Kidney capillary endothelial cell (primary cell): ENCODE data around the gene TMEM237.

ENCODE experiments used
- DNase-seq: peaks from one replicate; pipeline ENCODE4 v3.0.0-alpha.2; 2018; ENCODE audit warnings: low spot score

The TMEM237 gene

DNA sequence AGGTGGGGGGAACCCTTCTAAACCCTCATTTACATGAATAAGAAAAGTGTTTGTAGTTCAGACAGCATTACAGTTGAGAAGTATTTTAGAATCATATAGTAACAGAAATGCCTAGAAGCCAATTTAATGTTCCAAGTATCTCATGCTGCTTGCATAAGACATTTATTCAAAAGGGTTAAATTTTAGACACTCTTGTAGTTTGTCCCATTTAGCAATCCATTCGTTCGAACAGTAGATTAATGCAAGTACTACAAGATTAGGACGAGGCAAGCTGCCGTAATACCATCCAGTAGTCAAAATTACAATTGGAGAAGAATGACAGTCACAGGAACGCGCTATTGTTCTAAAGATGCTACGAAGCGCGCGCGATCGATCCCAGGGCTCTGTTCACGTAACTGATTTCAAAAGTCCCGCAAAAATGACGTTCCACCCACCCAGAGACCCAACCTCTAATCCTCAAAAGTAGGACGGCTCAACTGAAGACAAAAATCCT lies 1.2 kb downstream of the TMEM237 start:
- DNase-seq, result peak; percentile 50

DNA sequence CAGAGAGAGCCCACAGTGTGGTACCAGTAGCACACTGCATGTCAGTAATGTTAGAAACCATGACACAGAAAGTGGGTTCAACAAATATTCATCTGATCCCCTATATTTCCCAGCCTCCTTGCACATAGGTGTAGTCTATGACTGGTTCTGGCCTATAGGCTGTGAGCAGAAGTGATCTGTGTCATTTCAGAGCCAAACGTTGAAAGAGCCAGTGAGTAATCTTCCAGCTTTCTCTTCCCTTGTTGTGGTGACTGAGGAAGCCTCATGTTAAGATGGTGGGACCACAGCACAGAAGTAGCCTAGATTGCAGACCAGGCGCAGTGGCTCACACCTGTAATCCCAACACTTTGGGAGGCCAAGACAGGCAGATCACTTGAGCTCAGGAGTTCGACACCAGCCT lies 4.1 kb downstream of the TMEM237 start:
- DNase-seq, result no peak

DNA sequence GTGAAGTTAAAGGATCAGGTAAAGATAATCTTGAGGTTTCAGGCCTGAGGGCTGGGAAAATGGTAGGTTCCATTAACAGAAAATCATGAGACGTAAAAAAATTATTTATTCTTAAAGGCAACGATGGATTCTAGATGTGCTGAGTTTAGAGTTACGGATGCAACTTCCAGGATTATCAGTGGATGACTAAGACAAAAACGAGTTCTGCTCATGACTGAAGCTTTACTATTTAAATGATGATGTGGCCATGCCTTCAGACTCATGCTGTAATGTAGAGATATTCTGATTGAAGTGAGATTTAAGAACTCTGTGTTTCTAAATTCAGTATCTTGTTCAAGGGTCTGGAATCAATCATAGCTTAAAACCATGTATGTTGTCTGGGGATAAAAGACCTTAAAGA lies 5.0 kb downstream of the TMEM237 start:
- no peak for DNase-seq

DNA sequence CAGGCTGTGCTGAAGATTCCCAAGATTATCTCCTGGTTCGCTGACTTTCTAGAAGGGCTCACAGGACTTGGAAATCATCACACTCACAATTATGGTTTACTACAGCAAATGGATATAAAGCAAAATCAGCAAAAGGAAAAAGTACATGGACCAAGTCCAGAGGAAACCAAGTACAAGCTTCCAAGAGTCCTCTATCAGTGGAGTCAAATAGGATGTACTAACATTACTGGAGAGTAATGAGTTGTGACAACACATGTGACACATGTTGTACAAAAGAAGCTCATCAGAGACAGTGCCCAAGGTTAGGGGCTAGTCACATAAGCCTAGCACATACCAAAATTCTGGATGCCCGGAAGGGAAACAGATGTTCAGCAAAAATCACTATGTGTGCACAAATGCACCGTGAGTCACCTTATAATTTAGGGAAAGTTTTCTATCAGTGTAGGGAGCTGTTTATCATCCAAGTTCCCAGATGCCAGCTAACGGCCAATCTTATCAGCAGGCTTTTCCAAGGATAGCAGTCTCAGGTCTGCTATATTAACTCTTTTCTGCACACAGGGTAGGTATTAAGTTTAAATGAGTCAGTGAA lies 9.5 kb downstream of the TMEM237 start:
- DNase-seq, result no peak

DNA sequence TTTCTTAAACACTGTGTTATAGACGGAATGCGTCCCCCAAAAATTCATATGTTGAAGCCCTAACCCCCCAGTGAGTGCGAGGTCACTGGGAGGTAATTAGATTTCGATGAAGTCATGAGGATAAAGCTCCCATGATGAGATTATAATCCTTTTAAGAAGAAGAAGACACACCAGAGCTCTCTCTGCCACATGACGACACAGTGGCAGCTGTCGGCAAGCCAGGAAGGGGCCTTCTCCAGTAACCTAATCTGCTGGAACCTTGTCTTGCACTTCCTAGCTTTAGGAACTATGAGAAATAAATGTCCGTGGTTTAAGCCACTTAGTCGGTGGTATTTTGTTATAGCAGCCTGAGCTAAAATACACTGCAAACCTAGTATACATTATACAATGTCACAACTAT lies 12.3 kb downstream of the TMEM237 start:
- DNase-seq, result no peak

DNA sequence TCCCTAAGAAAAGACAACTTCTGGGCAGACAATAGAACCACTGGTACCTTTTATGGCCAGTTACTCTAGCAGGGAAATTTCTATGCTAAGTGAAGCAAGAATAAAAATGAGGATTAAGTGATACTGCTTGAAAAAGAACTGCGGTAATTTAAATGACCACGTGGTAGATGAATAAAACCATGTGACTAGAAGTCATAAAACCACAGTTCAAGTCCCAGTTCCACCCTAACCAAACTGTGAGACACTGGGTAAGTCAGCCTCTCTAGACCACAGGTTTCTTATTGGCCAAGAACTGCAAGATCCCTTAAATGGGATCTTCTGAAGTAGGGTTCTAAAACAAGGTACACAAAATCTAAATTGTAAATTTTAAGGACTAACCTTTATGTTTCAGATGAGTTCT lies 12.7 kb downstream of the TMEM237 start:
- DNase-seq, result no peak

DNA sequence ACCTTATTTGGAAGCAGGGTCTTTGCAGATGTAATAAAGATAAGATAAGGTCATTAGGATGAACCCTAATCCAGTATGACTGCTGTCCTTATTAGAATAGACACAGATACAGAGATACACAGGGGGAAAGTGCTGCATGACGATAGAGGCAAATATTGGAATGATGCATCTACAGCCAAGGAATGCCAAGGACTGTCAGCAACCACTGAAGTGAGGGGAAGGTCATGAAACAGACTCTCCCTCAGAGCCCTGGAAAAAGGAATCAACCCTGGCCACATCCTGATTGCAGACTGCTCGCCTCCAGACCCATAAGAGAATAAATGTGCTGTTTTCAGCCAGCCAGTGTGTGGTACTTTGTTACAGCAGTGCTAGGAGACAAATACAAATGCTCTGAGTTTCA lies 14.8 kb downstream of the TMEM237 start:
- DNase-seq, result no peak

DNA sequence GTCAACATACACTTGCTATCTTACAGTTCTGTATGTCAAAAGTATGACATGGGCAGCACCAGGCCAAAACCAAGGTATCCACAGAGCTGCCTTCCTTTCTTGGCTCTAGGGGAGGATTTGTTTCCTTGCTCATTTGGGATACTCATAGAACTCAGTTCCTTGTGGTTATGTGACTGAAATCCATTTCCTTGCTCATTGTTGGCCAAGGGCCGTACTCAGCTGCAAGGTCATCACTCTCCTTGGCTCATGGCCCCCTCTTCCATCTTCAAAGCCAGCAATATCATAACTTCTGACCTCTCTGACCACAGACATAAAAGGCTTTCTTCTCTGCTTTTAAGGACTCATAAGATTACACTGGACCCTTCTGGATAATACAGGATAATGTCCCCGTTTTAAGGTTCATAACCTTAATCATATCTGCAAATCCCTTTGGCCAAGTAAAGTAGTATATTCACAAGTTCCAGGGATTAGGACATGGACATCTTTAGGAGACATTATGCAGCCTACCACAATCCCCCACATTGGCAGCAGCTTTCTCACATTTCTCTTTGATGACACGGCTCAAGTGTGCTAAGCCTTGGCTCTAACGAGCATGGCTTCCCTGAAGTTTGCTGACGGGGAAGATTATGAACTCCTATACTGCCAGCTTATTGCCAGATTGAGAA lies 20.9 kb downstream of the TMEM237 start:
- DNase-seq, result no peak

DNA sequence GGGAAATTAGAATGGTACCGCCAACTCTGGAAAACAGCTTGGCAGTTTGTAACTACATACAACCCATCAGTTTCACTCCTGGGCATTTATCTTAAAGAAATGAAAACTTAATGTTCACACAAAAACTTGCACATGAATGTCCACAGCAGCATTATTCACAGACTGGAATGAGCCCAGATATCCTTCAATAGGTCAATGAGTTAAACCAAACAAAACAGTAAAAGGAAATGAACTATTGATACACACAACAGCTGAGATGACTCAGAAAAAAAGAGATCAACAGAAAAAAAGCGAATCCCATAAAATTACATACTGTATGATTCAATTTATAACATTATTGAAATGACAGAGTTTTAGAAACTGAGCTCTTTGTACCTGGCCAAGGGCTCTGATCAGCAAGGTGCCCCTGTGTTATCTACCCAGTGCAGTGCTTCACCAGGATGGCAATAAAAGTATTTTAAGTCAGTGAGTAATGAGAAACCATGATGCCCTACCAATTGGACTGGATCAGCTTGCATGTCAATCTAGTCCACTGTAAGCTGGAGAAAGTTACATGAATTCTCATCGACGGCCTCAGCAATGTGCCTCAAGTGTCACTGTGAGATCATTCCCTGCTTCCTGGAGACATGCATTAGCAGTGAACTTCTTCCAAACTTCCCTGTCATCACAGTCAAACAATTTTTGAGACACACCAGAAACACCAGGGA lies 21.9 kb downstream of the TMEM237 start:
- peak; percentile 16 for DNase-seq

DNA sequence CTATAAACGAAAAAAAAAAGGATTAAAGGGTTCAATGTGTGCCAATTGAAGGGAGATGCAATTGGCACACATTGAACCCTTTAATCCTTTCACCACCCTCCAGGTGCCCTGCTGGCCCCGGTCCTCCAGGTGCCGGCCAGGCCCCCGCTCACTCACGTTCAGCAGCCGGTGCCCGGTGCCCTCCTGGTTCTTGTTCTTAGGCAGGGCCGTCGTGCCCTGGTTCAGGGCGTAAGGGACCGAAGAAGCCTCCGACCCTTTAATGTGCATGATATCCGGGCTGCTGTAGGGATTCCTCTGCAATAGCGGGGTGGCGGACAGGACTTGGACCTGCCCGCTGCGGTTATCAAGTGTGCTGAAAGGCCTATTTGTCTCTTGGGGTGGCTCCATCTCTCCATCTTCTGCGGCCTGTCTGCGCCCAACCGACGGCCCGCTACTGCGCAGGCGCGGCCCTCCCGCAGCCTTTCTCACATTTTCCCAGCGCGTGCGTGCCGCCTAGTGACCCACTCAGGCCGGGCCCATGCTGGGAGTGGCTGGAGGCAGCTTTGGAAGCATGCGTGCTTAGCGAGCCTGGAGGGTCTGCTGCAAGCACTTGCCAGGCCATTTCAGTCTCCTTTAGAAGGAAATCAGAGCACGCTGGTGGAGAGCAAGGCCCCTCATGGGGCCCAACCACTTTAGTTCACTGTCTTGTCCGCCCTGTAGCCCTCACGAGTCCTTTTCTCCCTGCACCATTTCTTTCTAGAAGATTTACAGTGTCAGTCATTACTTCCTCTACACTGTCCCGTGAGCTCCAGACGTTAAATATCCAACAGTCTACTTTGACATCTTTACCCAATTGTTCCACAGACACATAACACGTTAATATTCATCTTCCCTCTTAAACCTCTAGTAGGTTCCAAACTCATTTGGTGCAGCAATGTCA lies 24.3 kb downstream of the TMEM237 start:
- DNase-seq, result peak; percentile 32

DNA sequence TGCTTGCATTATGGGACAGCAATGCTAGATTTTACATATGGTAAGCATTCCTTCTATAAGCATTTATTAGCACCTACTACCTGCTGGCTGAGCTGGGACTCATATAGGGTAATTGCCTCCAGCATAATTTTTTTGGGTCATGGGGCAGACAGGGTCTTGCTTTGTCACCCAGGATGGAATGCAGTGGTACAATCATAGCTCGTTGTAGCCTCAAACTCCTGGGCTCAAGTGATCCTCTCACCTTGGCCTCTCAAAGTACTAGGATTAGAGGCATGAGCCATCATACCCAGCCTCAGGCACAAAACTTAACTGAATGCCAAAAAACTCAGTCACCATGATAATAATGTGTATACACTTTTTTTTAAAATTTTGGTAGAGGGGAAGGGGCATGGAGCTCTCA lies 35.3 kb downstream of the TMEM237 start:
- no peak for DNase-seq

DNA sequence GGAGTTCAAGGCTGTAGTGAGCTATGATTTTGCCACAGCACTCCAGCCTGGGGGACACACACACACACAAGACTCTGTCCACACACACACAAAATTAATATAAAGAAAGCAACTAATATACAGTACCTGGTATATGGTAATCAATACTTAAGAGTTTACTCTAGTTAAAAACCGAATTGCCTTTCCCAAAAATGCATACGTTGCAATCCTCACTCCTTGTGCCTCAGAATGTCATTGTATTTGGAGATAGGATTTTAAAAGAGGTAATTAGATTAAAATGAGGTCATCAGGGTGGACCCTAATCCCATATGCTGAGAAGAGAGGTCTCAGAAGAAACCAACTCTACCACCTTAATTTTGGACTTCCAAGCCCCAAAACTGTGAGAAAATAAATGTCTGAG lies 35.7 kb downstream of the TMEM237 start:
- no peak for DNase-seq

DNA sequence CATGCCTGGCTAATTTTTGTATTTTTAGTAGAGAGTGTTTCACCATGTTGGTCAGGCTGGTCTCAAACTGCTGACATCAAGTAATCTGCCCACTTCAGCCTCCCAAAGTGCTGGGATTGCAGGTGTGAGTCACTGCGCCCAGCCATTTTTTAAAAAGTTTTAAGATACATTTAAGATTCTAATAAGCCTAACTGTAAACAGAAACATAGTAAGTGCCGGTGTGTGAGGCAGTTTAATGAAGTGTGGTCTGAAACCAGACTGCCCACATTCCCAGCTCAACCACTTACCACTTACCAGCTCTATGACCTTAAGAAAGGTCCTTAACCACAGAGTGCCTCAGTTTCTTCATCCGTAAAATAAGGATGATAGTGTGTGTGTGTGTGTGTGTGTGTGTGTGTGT lies 42.4 kb downstream of the TMEM237 start:
- DNase-seq, result no peak

DNA sequence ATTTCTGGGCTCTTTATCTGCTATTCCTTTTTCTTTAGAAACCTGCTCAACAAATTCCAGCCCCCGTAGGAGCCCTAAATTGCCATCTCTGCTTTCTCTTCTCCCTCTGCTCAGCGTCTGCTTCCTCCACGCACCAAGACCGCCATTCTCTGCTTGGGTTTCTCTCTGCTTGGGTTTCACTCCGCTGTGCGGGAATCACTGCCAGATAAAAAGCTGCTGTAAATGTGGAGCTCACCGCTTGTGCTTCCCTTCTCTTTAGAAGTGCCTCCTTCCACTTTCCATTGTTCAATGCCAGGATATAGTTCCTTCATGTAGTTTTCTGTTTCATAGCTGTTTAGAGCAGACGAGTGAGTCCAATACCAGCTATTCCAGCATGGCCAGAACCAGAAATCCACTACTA lies 45.9 kb downstream of the TMEM237 start:
- DNase-seq, result no peak

DNA sequence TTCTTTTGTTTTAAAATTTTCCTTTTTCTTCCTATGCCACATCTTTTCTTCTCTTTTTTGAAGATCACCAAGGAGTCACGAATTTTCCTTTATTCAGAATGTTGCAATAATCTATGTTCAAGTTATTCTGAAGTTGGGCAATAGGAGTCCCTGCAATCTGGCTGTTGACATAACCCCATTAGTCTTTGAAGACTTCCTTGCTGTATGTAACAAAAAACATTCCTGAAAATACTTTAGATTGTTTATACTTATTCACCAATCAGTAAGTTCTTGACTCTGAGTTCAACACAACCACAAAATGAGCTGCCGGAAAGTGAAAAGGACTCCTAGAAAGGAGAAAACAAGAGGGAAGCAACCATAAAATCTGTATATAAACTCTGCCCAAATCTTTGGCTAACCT lies 62.8 kb downstream of the TMEM237 start:
- no peak for DNase-seq

DNA sequence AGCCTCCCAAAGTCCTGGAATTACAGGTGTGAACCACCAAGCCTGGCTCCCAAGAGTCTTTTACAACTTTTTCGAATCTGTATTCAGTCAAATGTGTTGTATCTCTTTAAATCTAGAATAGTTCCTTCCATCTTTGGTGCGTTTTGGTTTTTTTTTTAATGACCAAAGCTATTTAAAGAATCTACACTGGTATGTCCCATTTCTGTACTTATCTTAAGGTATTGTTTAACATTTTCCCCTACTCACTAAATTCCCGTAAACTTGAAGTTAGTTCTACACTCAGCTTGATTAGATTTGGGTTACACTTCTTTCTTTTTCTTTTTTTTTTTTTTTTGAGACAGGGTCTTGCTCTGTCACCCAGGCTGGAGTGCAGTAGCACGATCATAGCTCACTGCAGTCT lies 63.8 kb downstream of the TMEM237 start:
- DNase-seq, result no peak

DNA sequence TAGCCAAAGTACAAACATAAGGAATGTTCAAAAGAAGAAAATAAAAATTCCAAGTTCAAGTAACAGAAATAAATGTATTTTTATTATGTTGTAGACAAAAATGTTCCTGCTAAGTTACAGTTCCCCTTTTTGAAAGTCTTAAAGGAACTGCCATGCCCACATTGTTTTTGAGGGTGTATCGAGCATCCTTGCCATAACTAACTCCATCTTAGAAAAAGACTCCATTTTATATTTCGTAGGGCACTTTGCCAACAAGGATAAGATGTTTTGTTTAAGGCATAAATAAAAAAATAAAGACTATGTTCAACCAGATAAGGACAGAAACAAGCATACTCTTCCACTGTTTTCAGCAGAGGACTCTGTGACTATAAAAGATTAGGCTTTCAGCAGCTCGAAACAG lies 67.3 kb downstream of the TMEM237 start:
- DNase-seq, result no peak

DNA sequence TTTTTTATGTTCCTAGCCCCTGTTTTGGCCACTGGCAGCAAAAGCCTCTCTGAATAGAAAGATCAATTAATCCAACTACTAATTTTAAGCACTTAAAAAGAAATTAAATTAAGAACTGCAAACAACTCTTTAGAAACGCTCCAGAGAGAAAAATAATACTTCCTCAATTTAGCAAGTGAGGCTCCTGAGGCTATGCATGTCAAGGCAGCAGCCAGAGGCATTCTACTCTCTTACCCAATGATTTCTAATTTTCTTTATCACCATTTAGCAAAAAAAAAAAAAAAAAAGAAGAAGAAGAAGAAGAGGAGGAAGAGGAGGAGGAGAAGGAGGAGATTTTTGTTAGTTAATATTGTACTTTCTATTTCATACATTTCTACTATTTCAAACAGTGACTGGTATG lies 68.5 kb downstream of the TMEM237 start:
- no peak for DNase-seq

DNA sequence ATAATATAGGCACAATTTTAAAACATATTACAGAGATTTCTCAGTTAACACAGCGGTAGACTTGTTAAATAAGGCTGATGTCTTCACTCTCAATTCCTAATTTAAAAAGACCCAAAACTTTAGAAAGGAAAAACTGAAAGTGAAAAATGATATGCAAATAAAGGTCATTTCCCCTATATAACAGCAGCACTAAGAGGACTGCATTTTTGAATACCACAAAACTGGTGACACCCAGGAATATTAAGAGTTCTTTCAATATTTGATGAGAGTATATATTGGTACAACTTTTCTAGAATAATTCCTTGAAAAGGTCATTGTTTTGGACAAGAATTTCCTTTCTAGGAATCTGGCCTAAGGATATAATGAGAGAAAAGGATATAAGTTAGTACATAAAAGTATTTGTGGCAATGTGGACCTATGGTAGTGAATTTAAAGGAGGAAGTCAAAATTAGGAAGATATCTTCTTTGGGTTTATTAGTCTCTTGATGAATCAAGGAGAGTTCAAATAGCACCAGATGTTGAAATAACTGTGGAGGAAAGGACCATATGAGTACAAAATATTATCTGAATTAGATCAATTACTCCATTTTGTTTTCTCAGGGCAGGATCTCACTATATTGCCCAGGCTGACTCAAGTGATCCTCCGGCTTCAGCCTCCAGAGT lies 70.3 kb downstream of the TMEM237 start:
- no peak for DNase-seq
